Right atrium auricular region (tissue), 2 donors: ENCODE measurements around the gene SLC9A9. TPM values are rescaled to one million over a fixed set of nuclear protein-coding genes. Genes with fewer than 3 reads are reported as not detected.

Source experiments
- DNase-seq: peaks from one replicate; pipeline ENCODE4 v3.0.0-alpha.2; 2019; ENCODE audit warnings: low spot score
- H3K27ac ChIP-seq, 2 donors: fragments of 200-600 bp; sonication (generic); 1 replicate in 1 of 2; 2 replicates in 1 of 2; pipeline ENCODE4 v1.5.1; 2016 to 2019
- H3K27me3 ChIP-seq, 2 donors: fragments of 200-600 bp; sonication (generic); one replicate each; pipeline versions ENCODE4 v1.5.1 to v1.6.0; 2017 to 2019
- H3K36me3 ChIP-seq: fragments of 200-600 bp; sonication (generic); one replicate; pipeline ENCODE4 v1.5.1; 2016
- H3K4me1 ChIP-seq, 2 donors: fragments of 200-600 bp; sonication (generic); one replicate each; pipeline versions ENCODE4 v1.5.1 to v1.6.0; 2017 to 2019
- H3K4me3 ChIP-seq, 2 donors: fragments of 200-600 bp; sonication (generic); 1 replicate in 1 of 2; 2 replicates in 1 of 2; pipeline ENCODE4 v1.5.1; 2017 to 2019; ENCODE audit warnings: mild to moderate bottlenecking in 1 of 2, moderate library complexity in 1 of 2
- H3K9me3 ChIP-seq, 2 donors: fragments of 200-600 bp; sonication (generic); one replicate each; pipeline ENCODE4 v1.5.1; 2019
- CTCF ChIP-seq, 2 donors: fragments of 200-600 bp; sonication (generic); IDR thresholded peaks; one replicate each; pipeline ENCODE4 v1.5.1; 2019; ENCODE audit warnings: antibody characterized with exemption in 2 of 2
- total RNA-seq, 2 donors: library from RNA; depleted of rRNA; stranded (reverse); fragments of >200 nt; gene quantifications; one replicate each; pipeline ENCODE4 v1.1.0, GENCODE V29; 2016

The SLC9A9 gene
- total RNA-seq, 2 donors from 2014 or later: 3.1 to 4.2 TPM

- Histone ChIP-seq H3K4me1 (no peaks in the 10 kb centered on the region), H3K9me3 (no peaks in the 10 kb centered on the region), H3K27me3 (no peaks in the 10 kb centered on the region), H3K36me3 (no peaks in the 10 kb centered on the region), H3K27ac (no peak overlapping the region), H3K4me3 (no peak overlapping the region)
- no peak for TF ChIP-seq CTCF (IDR thresholded peaks at IDR 0.05)
- no peak for DNase-seq
These were observed 439.5 kb downstream of the SLC9A9 start for GRCh38 chr3:143408771-143409170.

GRCh38 chr3:143402602-143403001, 445.7 kb downstream of the SLC9A9 start:
- Histone ChIP-seq H3K27ac (no peak overlapping the region), H3K27me3 (no peaks in the 10 kb centered on the region), H3K36me3 (no peaks in the 10 kb centered on the region), H3K4me3 (no peak overlapping the region), H3K9me3 (no peaks in the 10 kb centered on the region), H3K4me1 (no peaks in the 10 kb centered on the region)
- no peak for TF ChIP-seq CTCF (IDR thresholded peaks at IDR 0.05)
- DNase-seq: no peak

- DNase-seq: no peak
These were observed 451.5 kb downstream of the SLC9A9 start for GRCh38 chr3:143396790-143397189.

GRCh38 chr3:143389388-143389787, 458.9 kb downstream of the SLC9A9 start:
- no peaks in the 10 kb centered on the region for H3K4me1 ChIP-seq
- H3K9me3 ChIP-seq: no peaks in the 10 kb centered on the region
- no peak overlapping the region for H3K27ac ChIP-seq
- no peaks in the 10 kb centered on the region for H3K36me3 ChIP-seq
- DNase-seq: no peak
- H3K27me3 ChIP-seq: no peaks in the 10 kb centered on the region
- TF ChIP-seq CTCF (IDR thresholded peaks at IDR 0.05): no peak
- H3K4me3 ChIP-seq: no peak overlapping the region

More at GRCh38 chr3:143396790-143397189, 451.5 kb downstream of the SLC9A9 start:
- Histone ChIP-seq H3K27ac (no peak overlapping the region), H3K9me3 (no peaks in the 10 kb centered on the region), H3K4me1 (no peaks in the 10 kb centered on the region), H3K4me3 (no peak overlapping the region), H3K27me3 (no peaks in the 10 kb centered on the region), H3K36me3 (no peaks in the 10 kb centered on the region)
- no peak for TF ChIP-seq CTCF (IDR thresholded peaks at IDR 0.05)

GRCh38 chr3:143387425-143387824, 460.8 kb downstream of the SLC9A9 start:
- Histone ChIP-seq H3K4me3 (no peak overlapping the region), H3K9me3 (no peaks in the 10 kb centered on the region), H3K27ac (no peak overlapping the region), H3K4me1 (no peaks in the 10 kb centered on the region), H3K36me3 (no peaks in the 10 kb centered on the region), H3K27me3 (no peaks in the 10 kb centered on the region)
- TF ChIP-seq CTCF (IDR thresholded peaks at IDR 0.05): no peak
- no peak for DNase-seq

GRCh38 chr3:143384076-143384475, 464.2 kb downstream of the SLC9A9 start:
- Histone ChIP-seq H3K36me3 (no peaks in the 10 kb centered on the region), H3K9me3 (no peaks in the 10 kb centered on the region), H3K27me3 (no peaks in the 10 kb centered on the region), H3K4me3 (no peak overlapping the region), H3K27ac (no peak overlapping the region), H3K4me1 (no peaks in the 10 kb centered on the region)
- DNase-seq: no peak
- no peak for TF ChIP-seq CTCF (IDR thresholded peaks at IDR 0.05)
